8988T (cell line): ENCODE data around the gene PHRF1.

Experiments
- DNase-seq: peaks from one replicate; pipeline ENCODE4 v3.0.0; 2011

Gene PHRF1

GRCh38 chr11:616320-617198 is 40.3 kb downstream of the PHRF1 start:
- no peak for DNase-seq

- DNase-seq, result no peak
Measured at GRCh38 chr11:617199-617911, 41.1 kb downstream of the PHRF1 start.

DNA sequence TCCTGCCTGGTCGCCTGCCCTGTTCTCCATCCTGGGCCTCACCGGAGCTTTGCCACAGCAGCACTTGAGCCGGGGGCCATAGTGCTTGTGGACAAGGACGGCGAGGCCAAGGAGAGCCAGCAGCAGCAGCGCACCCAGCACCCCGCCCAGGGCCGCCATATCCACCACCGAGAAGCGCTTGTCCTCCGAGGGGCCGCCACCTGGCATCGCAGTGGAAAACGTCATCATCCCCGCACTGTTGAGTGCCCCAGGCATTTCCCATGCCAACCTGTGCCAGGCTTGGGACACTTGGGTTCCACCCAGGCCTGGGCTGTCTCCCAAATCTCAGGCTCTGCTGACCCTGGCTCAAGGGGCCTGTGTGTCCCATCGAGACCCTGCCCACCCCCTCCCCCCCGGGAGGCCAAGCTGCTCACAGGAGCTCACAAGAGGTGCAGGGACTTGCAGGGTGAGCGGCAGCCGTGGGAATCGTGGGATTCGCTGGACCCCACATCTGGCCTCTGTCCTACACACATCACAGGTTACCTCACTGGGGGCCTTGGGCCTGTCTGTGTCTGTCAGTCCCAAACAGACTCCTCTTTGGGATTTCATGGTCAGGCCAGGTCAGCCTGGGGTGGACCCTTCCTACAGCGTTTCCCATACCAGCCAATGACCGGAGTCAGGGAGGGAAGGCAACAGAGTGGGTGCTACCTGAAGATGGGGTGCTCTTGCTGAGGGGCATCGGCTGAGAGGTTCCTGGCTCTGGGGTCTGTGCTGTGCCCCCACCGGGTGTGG is 41.8 kb downstream of the PHRF1 start:
- no peak for DNase-seq

DNA sequence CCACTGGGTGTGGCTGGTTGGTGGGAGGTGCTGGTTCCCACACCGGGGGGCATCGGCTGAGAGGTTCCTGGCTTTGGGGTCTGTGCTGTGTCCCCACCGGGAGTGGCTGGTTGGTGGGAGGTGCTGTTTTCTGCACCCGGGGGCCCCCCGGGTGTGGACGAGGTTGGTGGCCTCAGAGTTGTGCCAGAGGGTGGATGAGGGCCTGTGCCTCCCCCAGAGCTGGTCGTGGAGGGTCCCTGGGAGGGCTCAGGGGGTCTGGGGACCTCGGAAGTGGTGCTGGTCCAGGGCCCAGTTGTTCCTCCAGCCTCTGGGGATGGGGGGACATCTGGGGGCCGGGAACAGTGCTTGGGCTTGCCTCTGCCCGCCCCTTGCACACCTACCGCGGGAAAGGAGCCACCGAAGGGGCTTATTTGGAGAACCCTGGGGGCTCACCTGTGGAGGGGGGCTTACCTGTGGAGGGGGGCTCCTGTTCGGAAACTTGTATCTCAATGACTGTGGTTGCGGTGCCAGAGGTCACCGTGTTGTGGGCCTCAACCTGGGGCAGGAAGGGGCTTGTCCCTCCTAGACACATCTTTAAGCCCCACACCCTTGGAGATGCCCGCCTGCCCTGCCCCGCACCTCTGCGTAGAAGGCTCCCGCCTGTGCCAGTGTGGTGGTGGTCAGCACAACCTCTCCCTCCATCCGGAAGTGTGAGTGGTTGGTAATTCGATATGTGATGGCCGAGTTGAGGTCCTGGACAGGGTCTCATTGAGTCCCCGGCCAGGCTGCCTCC is 42.8 kb downstream of the PHRF1 start:
- no peak for DNase-seq

- no peak for DNase-seq
Measured at GRCh38 chr11:619628-620050, 43.4 kb downstream of the PHRF1 start.

- DNase-seq, result no peak
Measured at GRCh38 chr11:620201-620600, 43.9 kb downstream of the PHRF1 start.

DNA sequence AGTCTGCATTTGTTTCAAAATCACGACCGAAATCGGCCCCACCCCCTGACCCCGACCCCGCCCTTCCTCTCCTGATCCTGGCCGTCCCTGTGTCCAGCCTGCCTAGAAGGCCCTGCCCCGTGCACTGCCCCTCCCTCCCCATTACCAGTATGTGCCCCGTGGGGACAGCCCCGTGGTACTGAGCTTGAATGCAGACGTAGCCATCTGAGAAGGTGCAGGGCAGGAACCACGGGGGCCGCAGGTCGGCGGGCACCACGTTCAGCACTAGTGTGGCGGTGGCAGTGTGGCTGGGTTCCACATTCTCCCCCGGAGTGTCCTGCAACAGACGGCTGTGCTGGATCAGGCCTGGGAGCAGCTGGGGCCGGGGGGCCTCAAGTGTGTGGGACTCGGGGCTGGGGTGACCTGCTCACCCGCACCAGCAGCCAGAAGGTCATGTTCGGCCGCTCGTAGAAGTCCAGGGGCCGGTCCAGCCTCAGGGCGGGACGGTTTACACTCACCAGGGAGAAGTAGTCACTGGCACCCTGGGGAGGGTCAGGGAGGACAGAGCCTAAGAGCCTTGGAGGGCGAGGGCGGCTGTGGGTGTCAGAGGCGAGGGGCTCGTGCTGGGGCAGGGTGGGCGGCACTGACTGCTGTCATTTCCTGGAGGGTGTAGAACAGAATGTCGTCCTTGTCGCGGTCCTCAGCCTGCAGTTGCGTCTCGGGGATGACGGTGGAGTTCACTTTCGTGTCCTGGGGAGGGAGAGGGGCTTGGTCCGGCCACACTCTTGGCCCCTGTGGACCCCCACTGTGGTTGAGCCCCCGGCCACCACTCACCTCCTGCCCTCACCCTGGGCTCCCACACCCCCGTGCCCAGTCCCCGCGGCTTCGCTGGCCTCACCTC is 44.9 kb downstream of the PHRF1 start:
- DNase-seq, result no peak

DNA sequence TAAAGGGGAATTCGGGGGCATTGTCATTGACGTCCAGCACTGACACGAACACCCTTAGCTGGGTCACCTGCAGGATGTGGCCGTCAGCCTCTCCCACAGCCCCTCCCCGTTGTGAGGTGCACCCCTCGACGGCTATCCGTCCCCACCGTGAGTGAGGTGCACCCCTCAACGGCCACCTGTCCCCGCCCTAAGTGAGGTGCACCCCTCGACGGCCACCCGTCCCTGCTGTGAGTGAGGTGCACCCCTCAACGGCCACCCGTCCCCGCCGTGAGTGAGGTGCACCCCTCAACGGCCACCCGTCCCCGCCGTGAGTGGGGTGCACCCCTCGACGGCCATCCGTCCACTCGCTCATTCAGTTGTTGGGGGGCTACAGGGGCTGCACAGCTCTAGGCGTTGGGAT is 45.6 kb downstream of the PHRF1 start:
- DNase-seq, result no peak

GRCh38 chr11:623349-623869 is 47.1 kb downstream of the PHRF1 start:
- no peak for DNase-seq

- DNase-seq, result peak; percentile 92
Measured at GRCh38 chr11:623999-624704, 47.9 kb downstream of the PHRF1 start.

GRCh38 chr11:624705-625635 is 48.7 kb downstream of the PHRF1 start, which contains the start of gene CDHR5:
Gene CDHR5, minus strand, starts transcription at chr11:624955. Its CDS starts 53 bp downstream, at chr11:624902.
- DNase-seq, result no peak

DNA sequence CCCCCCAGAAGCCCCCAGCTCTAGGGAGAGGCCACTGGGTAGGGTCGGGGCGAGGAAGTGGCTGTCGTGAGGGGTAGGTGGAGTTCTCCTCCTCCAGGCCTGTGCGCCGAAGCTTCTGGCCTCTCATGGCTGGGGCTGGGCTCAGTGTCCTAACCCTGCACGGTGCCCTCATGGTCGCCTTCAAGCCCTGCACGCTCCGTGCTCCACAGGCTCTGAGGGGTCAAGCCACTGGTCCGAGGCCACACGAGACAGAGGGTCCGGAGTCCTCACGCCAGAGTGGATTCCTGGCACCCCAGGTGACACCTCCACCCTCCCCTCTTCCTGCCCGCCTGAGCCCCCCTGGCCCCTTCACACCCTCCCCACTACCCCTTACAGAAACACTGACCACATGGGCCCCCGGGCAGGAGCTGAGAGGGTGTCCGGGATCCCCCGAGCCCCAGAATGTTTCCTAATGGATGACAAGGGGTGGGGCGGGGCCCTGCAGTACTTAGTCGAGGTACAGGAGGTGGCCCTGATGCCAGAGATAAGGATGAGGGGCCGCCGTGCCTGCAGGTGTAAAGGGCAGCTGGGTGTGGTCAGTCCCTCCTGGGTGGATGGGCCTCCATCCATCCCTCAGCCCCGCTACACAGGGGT is 49.5 kb downstream of the PHRF1 start:
- DNase-seq, result no peak

DNA sequence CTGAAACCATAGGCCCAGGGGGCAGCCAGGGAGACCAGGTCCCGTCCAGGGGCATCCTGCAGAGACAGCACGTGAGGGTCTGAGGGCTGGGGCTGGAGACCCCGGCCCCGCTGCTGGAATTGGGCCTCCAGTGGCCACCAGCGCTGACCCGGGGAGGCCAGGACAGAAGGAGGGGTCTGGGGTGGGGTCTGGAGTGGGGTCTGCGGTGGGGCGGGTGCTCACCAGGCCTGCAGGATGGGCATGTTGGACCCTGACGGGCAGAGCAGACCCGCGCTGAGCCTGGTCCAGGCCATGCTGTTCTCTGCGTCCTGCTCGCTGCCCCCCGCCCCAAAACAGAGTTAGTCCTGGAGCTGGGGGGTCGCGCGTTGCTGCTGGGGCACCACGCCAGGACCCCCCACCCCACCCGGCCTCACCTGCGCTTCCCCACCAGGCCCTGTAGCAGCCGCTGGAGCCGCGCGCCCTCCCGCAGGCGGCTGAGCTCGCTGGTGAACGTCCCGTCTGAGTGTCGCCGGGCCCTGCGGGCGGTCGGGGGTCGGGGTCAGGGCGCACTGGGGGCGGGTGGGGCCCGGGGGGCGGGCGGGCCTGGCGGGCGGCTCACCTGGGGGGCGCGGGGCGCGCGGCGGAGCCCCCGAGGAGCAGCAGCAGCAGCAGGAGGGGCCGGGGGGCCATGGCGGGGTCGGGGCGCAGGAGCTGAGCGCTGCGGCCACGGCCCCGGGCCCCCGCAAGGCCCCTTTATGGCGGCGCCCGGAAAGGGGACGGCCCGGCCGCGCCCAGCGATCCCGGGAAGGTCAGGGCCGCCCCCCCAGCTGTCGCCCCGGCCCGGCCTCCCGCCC is 50.4 kb downstream of the PHRF1 start, which contains the start of gene SCT:
Gene SCT, minus strand, starts transcription at position 707 of the 833 bp plus-strand sequence. Its CDS starts 38 bp downstream, at position 669.
- DNase-seq, result no peak

DNA sequence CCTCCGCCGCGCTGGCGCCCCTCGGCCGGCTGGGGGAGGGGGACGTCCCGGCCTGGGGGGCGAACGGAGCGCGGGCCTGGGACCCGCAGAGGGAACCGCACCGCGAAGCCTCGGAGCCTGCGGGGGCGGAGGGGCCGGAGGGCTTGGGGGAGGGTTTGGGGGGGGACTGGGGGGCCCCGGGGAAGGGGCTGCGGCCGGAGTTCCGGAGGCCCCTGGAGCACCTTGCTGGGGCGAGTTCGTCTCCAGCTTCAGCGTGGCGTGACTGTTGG is 51.0 kb downstream of the PHRF1 start:
- DNase-seq, result no peak

GRCh38 chr11:628056-628455 is 51.8 kb downstream of the PHRF1 start:
- DNase-seq, result no peak

GRCh38 chr11:629237-629583 is 52.9 kb downstream of the PHRF1 start:
- DNase-seq, result no peak

DNA sequence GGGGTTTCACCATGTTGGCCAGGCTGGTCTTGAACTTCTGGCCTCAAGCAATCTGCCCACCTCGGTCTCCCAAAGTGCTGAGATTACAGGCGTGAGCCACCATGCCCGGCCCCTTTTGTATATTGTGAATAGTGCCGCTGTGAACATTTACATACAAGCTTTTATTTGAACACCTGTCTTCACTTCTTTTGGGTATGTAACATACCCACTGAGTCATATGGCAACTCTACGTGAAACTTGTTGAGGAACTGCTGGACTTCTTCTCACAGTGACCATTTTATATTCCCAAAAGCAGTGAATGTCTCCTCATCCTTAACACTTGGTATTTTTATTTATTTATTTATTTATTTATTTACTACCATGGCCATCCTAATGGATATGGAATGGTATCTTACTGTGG is 54.6 kb downstream of the PHRF1 start:
- DNase-seq, result no peak

DNA sequence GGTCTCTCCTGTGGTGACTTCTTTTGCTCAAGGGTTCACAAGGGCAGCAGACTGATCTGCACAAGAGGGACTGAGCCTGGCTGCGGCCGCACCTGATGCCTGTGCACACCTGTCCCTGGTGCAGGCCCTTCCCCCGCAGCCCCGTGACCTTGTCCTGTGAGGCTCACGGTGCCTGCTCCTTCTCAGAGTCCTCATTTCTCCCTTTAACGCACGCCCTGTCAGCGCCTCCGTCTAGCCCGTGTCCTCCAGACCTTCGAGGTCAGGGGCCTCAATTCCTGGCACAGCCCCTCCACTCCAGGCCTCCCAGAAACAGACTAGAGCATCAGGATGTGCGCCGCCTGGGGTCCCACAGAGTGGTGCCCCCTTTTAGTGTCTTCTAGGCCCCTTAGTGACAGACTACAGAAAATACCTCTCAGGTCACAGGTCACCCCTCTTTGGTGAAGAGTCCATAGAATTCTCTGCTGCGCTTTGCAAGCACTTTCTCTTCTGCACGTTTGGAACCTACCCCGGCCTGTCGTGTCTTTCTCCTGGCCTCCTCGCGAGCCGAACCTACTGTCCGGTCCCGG is 59.8 kb downstream of the PHRF1 start:
- no peak for DNase-seq
